Measurements from ENCODE around the gene CCDC175.

DNA sequence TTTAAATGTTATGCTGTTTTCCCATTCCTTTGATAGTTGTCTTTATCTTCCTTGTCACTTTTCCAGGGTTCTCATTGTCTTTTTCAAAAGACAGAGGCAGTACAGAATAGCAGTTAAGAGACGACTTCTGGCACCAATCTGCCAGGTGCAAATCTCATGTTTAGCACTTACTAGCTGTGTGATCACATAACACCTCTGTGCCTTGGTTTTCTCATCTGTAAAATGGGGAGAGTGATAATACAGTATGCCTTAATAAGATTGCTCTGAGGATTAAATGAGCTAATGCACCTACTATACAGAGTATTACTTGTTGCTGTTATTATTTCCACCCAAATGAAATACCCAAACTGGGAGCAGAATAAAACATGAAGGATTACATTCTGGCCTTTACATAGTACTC, 116.2 kb downstream of the CCDC175 start:
- TF ChIP-seq, protein P1, sequence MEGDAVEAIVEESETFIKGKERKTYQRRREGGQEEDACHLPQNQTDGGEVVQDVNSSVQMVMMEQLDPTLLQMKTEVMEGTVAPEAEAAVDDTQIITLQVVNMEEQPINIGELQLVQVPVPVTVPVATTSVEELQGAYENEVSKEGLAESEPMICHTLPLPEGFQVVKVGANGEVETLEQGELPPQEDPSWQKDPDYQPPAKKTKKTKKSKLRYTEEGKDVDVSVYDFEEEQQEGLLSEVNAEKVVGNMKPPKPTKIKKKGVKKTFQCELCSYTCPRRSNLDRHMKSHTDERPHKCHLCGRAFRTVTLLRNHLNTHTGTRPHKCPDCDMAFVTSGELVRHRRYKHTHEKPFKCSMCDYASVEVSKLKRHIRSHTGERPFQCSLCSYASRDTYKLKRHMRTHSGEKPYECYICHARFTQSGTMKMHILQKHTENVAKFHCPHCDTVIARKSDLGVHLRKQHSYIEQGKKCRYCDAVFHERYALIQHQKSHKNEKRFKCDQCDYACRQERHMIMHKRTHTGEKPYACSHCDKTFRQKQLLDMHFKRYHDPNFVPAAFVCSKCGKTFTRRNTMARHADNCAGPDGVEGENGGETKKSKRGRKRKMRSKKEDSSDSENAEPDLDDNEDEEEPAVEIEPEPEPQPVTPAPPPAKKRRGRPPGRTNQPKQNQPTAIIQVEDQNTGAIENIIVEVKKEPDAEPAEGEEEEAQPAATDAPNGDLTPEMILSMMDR (conservative IDR thresholded peaks at IDR 0.05; ENCODE audit: low read length), result no peak
- TF ChIP-seq EZH2phosphoT487 (IDR thresholded peaks at IDR 0.05; ENCODE audit: borderline replicate concordance), result no peak
